ENCODE results near the gene KCTD17. TPM values are rescaled to one million over a fixed set of nuclear protein-coding genes. Genes with fewer than 3 reads are reported as not detected.

KCTD17 gene
- total and polyA plus RNA-seq, 2 of the 13 experiments (the other 11 are each of a cell fraction or from before 2014, with no cell fraction given), result 5.3 to 11.7 TPM

DNA sequence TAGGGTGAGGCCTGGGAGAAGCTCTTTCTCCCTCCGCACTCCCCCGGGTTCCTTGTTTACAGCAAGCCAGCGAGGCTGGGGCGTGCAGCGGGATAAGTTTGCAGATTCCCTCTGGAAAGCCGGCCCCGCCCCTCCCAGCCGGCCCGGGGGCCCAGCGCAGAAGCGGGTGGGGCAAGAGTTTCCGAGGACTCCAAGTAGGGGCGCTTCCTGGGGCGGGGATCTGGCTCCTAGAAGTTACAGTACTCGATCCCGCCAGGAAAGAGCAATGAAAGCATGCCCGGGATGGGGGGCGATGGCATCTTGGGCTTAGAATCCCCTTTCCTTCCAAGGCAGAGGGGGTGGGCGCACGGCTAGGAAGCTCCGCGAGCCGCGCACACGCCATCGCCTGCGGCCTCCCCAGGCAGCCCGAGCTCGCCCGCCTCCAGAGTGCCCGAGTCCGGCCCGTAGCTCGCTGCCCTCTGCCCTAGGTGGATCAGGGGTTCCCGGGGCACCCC, 32.7 kb upstream of the KCTD17 start (continued):
- no peak for TF ChIP-seq HMG20A (CRISPR knock-in tag; IDR thresholded peaks at IDR 0.05; ENCODE audit: borderline replicate concordance)
- TF ChIP-seq, protein P1, sequence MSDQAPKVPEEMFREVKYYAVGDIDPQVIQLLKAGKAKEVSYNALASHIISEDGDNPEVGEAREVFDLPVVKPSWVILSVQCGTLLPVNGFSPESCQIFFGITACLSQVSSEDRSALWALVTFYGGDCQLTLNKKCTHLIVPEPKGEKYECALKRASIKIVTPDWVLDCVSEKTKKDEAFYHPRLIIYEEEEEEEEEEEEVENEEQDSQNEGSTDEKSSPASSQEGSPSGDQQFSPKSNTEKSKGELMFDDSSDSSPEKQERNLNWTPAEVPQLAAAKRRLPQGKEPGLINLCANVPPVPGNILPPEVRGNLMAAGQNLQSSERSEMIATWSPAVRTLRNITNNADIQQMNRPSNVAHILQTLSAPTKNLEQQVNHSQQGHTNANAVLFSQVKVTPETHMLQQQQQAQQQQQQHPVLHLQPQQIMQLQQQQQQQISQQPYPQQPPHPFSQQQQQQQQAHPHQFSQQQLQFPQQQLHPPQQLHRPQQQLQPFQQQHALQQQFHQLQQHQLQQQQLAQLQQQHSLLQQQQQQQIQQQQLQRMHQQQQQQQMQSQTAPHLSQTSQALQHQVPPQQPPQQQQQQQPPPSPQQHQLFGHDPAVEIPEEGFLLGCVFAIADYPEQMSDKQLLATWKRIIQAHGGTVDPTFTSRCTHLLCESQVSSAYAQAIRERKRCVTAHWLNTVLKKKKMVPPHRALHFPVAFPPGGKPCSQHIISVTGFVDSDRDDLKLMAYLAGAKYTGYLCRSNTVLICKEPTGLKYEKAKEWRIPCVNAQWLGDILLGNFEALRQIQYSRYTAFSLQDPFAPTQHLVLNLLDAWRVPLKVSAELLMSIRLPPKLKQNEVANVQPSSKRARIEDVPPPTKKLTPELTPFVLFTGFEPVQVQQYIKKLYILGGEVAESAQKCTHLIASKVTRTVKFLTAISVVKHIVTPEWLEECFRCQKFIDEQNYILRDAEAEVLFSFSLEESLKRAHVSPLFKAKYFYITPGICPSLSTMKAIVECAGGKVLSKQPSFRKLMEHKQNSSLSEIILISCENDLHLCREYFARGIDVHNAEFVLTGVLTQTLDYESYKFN (CRISPR knock-in tag; conservative IDR thresholded peaks at IDR 0.05), result no peak
- no peak for TF ChIP-seq MEIS1 (CRISPR knock-in tag; IDR thresholded peaks at IDR 0.05; ENCODE audit: borderline replicate concordance)
- TF ChIP-seq EZH2 (conservative IDR thresholded peaks at IDR 0.05; ENCODE audit: low read depth, low read length), result no peak
- TF ChIP-seq ZNF749 (CRISPR knock-in tag; IDR thresholded peaks at IDR 0.05; ENCODE audit: borderline replicate concordance), result peak; percentile 49; the same call in 1 of the 2 replicates
- TF ChIP-seq KLF13 (CRISPR knock-in tag; IDR thresholded peaks at IDR 0.05), result no peak
- no peak for TF ChIP-seq ZNF562 (CRISPR knock-in tag; IDR thresholded peaks at IDR 0.05; ENCODE audit: borderline replicate concordance)
- TF ChIP-seq, protein P2, sequence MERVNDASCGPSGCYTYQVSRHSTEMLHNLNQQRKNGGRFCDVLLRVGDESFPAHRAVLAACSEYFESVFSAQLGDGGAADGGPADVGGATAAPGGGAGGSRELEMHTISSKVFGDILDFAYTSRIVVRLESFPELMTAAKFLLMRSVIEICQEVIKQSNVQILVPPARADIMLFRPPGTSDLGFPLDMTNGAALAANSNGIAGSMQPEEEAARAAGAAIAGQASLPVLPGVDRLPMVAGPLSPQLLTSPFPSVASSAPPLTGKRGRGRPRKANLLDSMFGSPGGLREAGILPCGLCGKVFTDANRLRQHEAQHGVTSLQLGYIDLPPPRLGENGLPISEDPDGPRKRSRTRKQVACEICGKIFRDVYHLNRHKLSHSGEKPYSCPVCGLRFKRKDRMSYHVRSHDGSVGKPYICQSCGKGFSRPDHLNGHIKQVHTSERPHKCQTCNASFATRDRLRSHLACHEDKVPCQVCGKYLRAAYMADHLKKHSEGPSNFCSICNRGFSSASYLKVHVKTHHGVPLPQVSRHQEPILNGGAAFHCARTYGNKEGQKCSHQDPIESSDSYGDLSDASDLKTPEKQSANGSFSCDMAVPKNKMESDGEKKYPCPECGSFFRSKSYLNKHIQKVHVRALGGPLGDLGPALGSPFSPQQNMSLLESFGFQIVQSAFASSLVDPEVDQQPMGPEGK (CRISPR knock-in tag; IDR thresholded peaks at IDR 0.05), result peak; percentile 92
- TF ChIP-seq TBP (CRISPR knock-in tag; IDR thresholded peaks at IDR 0.05), result no peak
- no peak for TF ChIP-seq RXRB (CRISPR knock-in tag; IDR thresholded peaks at IDR 0.05; ENCODE audit: borderline replicate concordance)
- TF ChIP-seq TERF1 (CRISPR knock-in tag; IDR thresholded peaks at IDR 0.05), result no peak
- no peak for TF ChIP-seq ZFAT (CRISPR knock-in tag; conservative IDR thresholded peaks at IDR 0.05)
- no peak; the same call in 1 of the 2 replicates for TF ChIP-seq ATF5 (CRISPR knock-in tag; IDR thresholded peaks at IDR 0.05; ENCODE audit: low read depth)
- TF ChIP-seq KLF6 (CRISPR knock-in tag; IDR thresholded peaks at IDR 0.05), result 0 out of 2 replicates have a peak, but pooled peaks have one; percentile 50
- TF ChIP-seq DNMT3B (CRISPR knock-in tag; conservative IDR thresholded peaks at IDR 0.05), result no peak
- no peak for TF ChIP-seq REL (CRISPR knock-in tag; conservative IDR thresholded peaks at IDR 0.05)
- no peak; the same call in 1 of the 2 replicates for TF ChIP-seq ETV5 (CRISPR knock-in tag; IDR thresholded peaks at IDR 0.05; ENCODE audit: borderline replicate concordance)
- 0 out of 2 replicates have a peak, but pooled peaks have one; percentile 28 for TF ChIP-seq ZNF234 (CRISPR knock-in tag; conservative IDR thresholded peaks at IDR 0.05)
- TF ChIP-seq NRL (CRISPR knock-in tag; IDR thresholded peaks at IDR 0.05; ENCODE audit: borderline replicate concordance), result 0 out of 2 replicates have a peak, but pooled peaks have one; percentile 37
- TF ChIP-seq RBM22 (optimal IDR thresholded peaks at IDR 0.05; ENCODE audit: low read length), result no peak
- 0 out of 2 replicates have a peak, but pooled peaks have one; percentile 41 for TF ChIP-seq SRY (CRISPR knock-in tag; IDR thresholded peaks at IDR 0.05)
- no peak for TF ChIP-seq SRSF9 (IDR thresholded peaks at IDR 0.05; ENCODE audit: borderline replicate concordance, insufficient read depth, low read depth, low read length, poor library complexity, severe bottlenecking)
